ENCODE data around the gene ARMCX1. TPM values are rescaled to one million over a fixed set of nuclear protein-coding genes. Genes with fewer than 3 reads are reported as not detected.

Gene ARMCX1
- total and polyA plus RNA-seq, 2 experiments from 2014 or later: 26.9 to 28.0 TPM

DNA sequence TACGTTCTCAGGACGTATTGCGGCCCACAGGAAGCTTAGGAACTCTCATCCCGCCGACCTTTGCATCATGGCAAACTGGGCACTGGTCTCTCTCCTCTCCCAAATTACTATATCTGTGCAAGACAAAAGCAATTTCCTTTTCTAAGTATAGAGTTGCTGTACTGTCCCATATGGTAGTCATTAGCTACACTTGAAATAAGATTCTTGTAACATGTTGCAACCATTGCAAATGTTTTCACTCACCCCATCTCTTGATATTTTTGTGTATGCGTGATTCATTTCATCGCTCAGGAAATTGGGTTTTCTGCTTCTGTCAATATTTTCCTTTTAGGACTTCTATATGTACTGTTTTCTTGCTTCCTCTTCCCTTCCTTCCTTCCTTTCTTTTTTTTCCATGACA, 51.7 kb downstream of the ARMCX1 start (continued):
- TF ChIP-seq, protein P1, sequence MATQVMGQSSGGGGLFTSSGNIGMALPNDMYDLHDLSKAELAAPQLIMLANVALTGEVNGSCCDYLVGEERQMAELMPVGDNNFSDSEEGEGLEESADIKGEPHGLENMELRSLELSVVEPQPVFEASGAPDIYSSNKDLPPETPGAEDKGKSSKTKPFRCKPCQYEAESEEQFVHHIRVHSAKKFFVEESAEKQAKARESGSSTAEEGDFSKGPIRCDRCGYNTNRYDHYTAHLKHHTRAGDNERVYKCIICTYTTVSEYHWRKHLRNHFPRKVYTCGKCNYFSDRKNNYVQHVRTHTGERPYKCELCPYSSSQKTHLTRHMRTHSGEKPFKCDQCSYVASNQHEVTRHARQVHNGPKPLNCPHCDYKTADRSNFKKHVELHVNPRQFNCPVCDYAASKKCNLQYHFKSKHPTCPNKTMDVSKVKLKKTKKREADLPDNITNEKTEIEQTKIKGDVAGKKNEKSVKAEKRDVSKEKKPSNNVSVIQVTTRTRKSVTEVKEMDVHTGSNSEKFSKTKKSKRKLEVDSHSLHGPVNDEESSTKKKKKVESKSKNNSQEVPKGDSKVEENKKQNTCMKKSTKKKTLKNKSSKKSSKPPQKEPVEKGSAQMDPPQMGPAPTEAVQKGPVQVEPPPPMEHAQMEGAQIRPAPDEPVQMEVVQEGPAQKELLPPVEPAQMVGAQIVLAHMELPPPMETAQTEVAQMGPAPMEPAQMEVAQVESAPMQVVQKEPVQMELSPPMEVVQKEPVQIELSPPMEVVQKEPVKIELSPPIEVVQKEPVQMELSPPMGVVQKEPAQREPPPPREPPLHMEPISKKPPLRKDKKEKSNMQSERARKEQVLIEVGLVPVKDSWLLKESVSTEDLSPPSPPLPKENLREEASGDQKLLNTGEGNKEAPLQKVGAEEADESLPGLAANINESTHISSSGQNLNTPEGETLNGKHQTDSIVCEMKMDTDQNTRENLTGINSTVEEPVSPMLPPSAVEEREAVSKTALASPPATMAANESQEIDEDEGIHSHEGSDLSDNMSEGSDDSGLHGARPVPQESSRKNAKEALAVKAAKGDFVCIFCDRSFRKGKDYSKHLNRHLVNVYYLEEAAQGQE (IDR thresholded peaks at IDR 0.05; ENCODE audit: unreplicated experiment): no peak
- TF ChIP-seq POLR2AphosphoS5 (IDR thresholded peaks at IDR 0.05; ENCODE audit: low read depth) (no peak), ZNF114 (CRISPR knock-in tag; IDR thresholded peaks at IDR 0.05) (no peak), STAT1 (IDR thresholded peaks at IDR 0.05; ENCODE audit: unreplicated experiment) (no peak), ZNF331 (CRISPR knock-in tag; IDR thresholded peaks at IDR 0.05; ENCODE audit: low read depth) (no peak), EZH2 (IDR thresholded peaks at IDR 0.05; ENCODE audit: low read depth, unreplicated experiment) (no peak), EZH2phosphoT487 (IDR thresholded peaks at IDR 0.05; ENCODE audit: unreplicated experiment) (no peak), CREB1 (CRISPR knock-in tag; IDR thresholded peaks at IDR 0.05; ENCODE audit: low read depth) (no peak), JUNB (IDR thresholded peaks at IDR 0.05; ENCODE audit: unreplicated experiment) (no peak)
- TF ChIP-seq, protein P2, sequence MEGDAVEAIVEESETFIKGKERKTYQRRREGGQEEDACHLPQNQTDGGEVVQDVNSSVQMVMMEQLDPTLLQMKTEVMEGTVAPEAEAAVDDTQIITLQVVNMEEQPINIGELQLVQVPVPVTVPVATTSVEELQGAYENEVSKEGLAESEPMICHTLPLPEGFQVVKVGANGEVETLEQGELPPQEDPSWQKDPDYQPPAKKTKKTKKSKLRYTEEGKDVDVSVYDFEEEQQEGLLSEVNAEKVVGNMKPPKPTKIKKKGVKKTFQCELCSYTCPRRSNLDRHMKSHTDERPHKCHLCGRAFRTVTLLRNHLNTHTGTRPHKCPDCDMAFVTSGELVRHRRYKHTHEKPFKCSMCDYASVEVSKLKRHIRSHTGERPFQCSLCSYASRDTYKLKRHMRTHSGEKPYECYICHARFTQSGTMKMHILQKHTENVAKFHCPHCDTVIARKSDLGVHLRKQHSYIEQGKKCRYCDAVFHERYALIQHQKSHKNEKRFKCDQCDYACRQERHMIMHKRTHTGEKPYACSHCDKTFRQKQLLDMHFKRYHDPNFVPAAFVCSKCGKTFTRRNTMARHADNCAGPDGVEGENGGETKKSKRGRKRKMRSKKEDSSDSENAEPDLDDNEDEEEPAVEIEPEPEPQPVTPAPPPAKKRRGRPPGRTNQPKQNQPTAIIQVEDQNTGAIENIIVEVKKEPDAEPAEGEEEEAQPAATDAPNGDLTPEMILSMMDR (conservative IDR thresholded peaks at IDR 0.05; ENCODE audit: low read depth in 2 of 2): no peak
- TF ChIP-seq, protein P3, sequence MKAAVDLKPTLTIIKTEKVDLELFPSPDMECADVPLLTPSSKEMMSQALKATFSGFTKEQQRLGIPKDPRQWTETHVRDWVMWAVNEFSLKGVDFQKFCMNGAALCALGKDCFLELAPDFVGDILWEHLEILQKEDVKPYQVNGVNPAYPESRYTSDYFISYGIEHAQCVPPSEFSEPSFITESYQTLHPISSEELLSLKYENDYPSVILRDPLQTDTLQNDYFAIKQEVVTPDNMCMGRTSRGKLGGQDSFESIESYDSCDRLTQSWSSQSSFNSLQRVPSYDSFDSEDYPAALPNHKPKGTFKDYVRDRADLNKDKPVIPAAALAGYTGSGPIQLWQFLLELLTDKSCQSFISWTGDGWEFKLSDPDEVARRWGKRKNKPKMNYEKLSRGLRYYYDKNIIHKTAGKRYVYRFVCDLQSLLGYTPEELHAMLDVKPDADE (IDR thresholded peaks at IDR 0.05): no peak

Other genes starting within 250 kb of the ARMCX1 start
- gene TIMM8A, start 201.8 kb upstream of the ARMCX1 start, total RNA-seq (2014; rRNA removed; shearing (Covaris generic)): 19.3 and 23.5 TPM in 2 replicates
- 38.3 and 41.7 TPM in 2 replicates for gene TIMM8A, start 201.8 kb upstream of the ARMCX1 start, polyA plus RNA-seq (2016; fragmentation: Nextera tagmentation; extraction: Ambion mirVana)
- gene BTK, start 164.4 kb upstream of the ARMCX1 start, total RNA-seq (2014; rRNA removed; shearing (Covaris generic)): 0.16 and 0.31 TPM in 2 replicates
- gene BTK, start 164.4 kb upstream of the ARMCX1 start, polyA plus RNA-seq (2016; fragmentation: Nextera tagmentation; extraction: Ambion mirVana): 0.19 and 0.68 TPM in 2 replicates
- 901 and 2,255 TPM in 2 replicates for gene RPL36A, start 159.5 kb upstream of the ARMCX1 start, total RNA-seq (2014; rRNA removed; shearing (Covaris generic))
- 1,348 and 1,607 TPM in 2 replicates for gene RPL36A, start 159.5 kb upstream of the ARMCX1 start, polyA plus RNA-seq (2016; fragmentation: Nextera tagmentation; extraction: Ambion mirVana)
- gene GLA, start 142.6 kb upstream of the ARMCX1 start, total RNA-seq (2014; rRNA removed; shearing (Covaris generic)): 44.4 and 48.5 TPM in 2 replicates
- gene GLA, start 142.6 kb upstream of the ARMCX1 start, polyA plus RNA-seq (2016; fragmentation: Nextera tagmentation; extraction: Ambion mirVana): 34.7 and 37.2 TPM in 2 replicates
- gene HNRNPH2, start 142.3 kb upstream of the ARMCX1 start, total RNA-seq (2014; rRNA removed; shearing (Covaris generic)): 59.2 and 60.5 TPM in 2 replicates
- 68.9 and 80.1 TPM in 2 replicates for gene HNRNPH2, start 142.3 kb upstream of the ARMCX1 start, polyA plus RNA-seq (2016; fragmentation: Nextera tagmentation; extraction: Ambion mirVana)
- gene ARMCX4, start 65.1 kb upstream of the ARMCX1 start, total RNA-seq (2014; rRNA removed; shearing (Covaris generic)): 12.9 and 13.3 TPM in 2 replicates
- gene ARMCX4, start 65.1 kb upstream of the ARMCX1 start, polyA plus RNA-seq (2016; fragmentation: Nextera tagmentation; extraction: Ambion mirVana): 9.3 and 11.9 TPM in 2 replicates
- gene ARMCX6, start 67.5 kb downstream of the ARMCX1 start, total RNA-seq (2014; rRNA removed; shearing (Covaris generic)): 21.2 and 23.8 TPM in 2 replicates
- gene ARMCX6, start 67.5 kb downstream of the ARMCX1 start, polyA plus RNA-seq (2016; fragmentation: Nextera tagmentation; extraction: Ambion mirVana): 16.0 and 27.0 TPM in 2 replicates
- gene ARMCX3, start 72.6 kb downstream of the ARMCX1 start, total RNA-seq (2014; rRNA removed; shearing (Covaris generic)): 16.5 and 17.9 TPM in 2 replicates
- gene ARMCX3, start 72.6 kb downstream of the ARMCX1 start, polyA plus RNA-seq (2016; fragmentation: Nextera tagmentation; extraction: Ambion mirVana): 11.8 and 14.4 TPM in 2 replicates
- gene ARMCX2, start 109.3 kb downstream of the ARMCX1 start, total RNA-seq (2014; rRNA removed; shearing (Covaris generic)): 118 and 129 TPM in 2 replicates
- 47.8 and 48.2 TPM in 2 replicates for gene ARMCX2, start 109.3 kb downstream of the ARMCX1 start, polyA plus RNA-seq (2016; fragmentation: Nextera tagmentation; extraction: Ambion mirVana)

Measured in GM23338 (cell line).